ENCODE data around the gene CLEC4D.
"Not testable (repeated sequence)": the region's sequence is repeated elsewhere in the genome, so short reads cannot be mapped to it uniquely, and the experiment has no call there.

Gene CLEC4D

DNA sequence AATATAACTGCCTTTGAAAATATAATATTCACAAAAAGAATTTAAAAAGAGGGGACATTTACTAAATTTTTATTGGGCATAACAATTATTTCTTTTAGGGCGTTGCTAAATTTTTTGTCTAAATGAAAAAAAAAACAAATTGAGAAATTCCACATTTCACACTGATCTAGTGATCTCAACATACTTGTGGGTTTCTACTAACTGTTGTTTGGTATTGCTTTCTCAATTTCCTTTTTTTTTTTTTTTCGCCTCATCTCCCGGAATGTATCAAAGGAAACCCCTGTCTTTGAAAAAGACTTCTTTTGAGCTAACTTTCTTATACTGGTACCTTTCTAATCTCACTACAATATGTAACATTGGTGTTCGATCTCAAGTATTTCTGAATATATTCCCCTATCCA lies at the start of gene CLEC4D:
Gene CLEC4D (plus strand): TSS at position 248 of the 400 bp plus-strand sequence. CDS start 230 bp downstream, outside the sequence.
- no peak for DNase-seq (ENCODE audit: low spot score)

DNA sequence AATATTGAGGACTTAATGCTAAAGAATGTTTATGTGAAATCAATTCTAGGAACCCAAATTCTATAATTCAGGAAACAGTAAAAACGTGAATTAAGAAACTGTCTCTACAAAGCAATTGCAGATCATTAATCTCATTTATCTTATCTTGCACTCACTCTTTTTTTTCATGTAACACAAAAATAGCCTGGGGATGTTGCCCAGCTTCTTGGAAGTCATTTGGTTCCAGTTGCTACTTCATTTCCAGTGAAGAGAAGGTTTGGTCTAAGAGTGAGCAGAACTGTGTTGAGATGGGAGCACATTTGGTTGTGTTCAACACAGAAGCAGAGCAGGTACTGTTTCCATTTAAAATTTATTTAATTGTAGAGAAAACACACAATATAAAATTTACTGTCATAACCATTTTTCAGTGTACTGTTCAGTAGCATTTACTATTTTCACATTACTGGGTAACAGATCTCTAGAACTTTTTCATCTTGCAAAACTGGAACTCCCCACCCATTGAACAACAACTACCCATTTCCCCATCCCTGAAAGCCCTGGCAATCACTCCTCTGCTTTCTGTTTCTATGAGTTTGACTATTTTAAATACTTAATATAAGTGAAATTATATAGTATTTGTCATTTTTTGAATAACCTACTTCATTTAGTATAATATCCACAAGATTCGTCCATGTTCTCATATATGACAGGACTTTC lies 47.9 kb upstream of the CLEC4D start:
- no peak for DNase-seq (ENCODE audit: low spot score)

DNA sequence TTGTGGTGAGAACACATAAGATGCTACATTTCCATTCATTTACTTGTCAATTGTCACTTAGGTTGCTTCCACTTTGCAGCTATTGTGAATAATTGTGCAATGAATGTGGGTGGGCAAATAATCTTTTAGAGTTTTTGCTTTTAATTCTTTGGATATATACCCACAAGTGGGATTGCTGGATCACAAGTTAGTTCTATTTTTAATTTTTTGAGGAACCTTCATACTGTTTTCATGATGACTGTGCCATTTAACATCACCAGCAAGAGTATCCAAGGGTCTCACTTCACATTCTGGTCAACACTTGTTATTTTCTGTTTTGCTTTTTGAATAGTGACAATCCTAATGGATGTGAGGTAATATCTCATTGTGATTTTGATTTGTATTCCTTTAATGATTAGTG lies 47.1 kb upstream of the CLEC4D start:
- DNase-seq (ENCODE audit: low spot score): no peak

DNA sequence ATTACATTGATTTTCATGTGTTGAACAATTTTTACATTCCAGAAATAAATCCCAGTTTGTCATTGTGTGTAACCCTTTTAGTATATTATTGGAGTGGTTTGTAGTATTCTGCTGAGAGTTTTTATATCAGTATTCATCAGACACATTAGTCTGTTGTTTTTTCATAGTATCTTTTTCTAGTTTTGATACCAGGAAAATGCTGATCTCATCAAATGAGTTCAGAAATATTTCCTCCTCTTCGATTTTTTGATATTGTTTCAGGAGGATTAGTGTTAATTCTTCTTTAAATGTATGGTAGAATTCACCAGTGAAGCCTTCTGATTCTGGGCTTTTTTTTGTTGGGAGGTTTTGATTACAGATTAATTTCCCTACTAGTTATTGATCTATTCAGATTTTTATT lies 42.2 kb upstream of the CLEC4D start:
- no peak for DNase-seq (ENCODE audit: low spot score)

DNA sequence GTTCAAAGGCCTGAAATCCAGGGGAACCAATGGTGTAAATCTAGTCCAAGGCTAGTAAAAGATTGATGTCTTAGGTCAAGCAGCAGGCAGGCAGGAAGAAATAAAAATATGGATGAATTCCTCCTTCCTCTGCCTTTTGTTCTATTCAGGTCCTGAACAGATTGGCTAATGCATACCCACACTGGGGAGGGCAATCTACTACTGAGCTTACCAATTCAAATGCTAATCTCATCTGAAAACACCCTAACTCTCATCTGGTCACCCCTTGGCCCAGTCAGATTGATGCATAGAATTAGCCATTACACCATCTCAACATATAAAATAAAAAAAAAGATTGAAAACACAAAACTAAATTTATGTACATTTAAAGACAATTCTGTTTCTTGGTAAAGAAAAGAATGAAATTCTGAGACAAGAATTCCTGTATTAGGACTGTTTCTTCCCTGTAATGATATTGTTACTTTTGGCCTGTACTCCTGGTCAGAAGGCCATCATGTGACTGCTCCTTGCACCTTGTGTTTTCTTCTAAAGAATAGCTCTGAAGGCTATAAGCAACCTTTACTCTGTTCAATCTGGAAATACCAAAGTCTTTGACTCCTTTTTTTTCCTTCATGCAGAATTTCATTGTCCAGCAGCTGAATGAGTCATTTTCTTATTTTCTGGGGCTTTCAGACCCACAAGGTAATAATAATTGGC lies 37.6 kb upstream of the CLEC4D start:
- DNase-seq (ENCODE audit: low spot score): no peak

DNA sequence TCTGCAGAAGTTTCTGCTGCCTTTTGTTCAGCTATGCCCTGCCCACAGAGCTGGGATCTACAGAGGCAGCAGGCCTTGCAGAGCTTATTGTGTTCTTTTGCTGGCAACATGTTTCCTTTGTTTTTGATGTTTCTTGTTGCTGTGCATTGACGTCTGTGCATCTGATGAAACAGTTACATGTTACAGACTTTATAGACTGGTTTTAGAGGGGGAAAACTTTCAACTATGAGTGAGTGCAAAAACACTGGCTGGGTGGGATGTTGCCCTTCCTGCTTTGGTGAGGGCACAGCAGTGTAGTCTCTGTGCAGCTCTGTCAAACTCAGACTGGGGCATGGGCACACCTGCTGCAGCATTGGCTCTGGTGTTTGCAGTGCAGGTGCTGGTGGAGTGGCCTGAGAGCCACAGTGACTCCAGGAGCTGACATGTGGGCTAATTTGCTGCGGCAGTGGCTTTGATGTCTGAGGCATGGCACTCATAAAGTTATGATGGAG lies 30.7 kb upstream of the CLEC4D start:
- DNase-seq (ENCODE audit: low spot score): no peak

DNA sequence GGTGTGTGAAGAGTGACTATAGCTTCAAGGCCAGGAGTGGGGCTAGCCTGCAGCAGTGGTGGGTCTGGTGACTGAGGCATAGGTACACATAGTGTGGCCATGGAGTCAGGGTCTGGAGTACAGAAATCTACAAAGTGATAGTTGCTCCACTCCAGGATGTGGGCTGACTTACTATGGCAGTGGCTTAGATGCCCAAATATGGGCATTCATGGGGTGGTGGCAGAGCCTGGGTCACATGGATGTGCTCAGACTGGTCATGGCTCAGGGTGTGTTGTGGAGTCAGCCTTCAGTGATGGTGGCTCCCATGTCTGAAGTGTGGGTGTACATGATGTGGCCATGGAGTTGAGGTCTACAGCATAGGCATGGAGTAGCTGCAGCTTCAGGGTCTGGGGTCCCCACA lies 30.2 kb upstream of the CLEC4D start:
- no peak for DNase-seq (ENCODE audit: low spot score)

DNA sequence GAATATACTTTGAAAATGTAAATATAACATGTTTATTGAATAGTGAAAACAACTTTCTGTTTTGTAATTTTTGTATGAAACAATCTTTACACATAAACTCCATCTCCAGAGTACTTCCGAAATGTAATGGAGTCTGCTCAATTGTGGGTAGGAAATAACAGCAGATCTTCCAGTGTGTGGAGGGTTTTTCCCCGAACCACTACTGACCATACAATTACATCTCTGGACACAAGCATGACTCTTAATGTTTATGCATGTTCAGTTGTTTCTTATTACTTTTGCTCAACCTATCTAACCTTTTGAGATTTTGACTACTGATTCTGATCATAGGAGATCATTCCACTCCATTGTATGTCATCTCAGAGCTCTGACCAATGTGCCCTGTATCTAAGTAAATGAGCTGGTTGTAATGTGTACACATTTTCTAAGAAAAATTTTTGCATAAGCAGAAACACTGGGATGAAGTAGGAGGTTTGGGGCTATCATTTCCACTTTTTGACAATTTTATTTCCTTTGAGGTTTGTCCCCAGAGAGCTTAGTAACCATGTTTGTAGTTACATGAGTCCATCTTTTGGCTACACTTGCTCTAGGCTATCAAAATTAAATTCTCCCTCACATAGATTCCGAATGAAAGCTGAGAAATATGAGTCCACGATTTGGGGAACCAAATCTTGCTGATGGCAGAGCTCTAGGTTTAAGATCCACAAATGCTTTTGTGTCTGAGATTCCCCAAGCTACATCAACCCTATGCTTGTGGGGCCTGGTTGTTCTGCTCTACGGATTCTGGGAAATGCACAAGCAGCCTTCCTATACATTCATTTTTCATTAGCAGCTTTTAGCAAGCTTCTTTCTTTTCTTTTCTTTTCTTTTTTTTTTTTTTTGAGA lies 21.4 kb upstream of the CLEC4D start:
- no peak for DNase-seq (ENCODE audit: low spot score)

DNA sequence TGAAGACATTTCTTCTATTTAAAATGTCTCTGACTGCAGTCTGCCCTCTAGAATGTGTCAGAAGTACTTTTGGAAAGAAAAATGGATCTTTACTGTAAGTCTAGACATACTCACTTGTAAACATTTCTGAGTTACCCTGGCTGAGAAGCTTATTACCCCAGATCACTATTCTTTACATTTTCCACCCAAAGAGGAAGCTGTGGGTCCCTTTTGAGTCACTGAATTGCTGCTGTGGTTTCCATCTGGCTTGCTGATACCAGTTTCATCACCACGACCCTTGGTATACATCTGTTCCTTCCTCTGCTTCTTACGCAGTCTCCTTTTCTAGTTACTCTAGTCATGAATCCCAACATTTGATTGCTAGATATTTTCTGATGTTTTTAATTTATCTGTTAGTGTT lies 20.2 kb upstream of the CLEC4D start:
- DNase-seq (ENCODE audit: low spot score): no peak

DNA sequence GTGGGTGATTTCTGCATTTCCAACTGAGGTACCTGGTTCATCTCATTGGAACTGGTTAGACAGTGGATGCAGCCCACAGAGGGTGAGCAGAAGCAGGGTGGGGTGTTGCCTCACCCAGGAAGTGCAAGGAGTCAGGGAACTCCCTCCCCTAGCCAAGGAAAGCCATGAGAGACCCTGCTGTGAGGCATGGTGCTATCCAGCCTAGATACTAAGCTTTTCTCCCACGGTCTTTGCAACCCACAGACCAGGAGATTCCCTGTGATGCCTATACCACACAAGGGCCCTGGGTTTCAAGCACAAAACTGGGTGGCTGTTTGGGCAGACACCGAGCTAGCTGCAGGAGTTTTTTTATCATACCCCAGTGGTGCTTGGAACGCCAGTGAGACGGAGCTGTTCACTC lies 17.6 kb upstream of the CLEC4D start:
- not testable (repeated sequence) for DNase-seq (ENCODE audit: low spot score)

DNA sequence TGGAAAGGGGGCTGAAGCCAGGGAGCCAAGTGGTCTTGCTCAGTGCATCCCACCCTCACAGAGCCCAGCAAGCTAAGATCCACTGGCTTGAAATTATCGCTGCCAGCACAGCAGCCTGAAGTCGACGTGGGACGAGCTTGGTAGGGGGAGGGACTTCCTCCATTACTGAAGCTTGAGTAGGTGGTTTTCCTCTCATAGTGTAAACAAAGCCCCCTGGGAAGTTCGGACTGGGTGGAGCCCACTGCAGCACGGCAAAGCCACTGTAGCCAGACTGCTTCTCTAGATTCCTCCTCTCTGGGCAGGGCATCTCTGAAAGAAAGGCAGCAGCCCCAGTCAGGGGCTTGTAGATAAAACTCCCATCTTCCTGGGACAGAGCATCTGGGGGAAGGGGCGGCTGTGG lies 17.2 kb upstream of the CLEC4D start:
- DNase-seq (ENCODE audit: low spot score): not testable (repeated sequence)

DNA sequence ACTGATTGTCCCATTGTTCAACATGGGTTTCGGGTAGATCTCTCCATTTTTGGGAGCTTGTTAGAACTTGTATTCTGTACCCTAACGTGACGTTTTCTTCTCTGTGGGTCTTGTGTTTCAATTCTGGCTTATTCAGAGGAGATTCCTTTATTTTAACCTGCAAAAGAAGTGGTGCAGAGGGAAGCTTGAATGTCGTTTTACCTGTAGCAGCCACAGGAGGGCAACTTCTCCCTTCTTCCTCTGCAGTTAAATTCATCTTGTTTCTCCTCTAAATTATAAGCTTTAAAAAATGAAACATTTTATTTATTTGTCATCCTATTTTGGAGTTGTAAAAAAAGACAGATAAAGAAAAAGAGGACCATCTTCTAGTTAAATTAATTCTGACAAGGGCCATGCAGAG lies 13.7 kb upstream of the CLEC4D start:
- DNase-seq (ENCODE audit: low spot score): no peak

DNA sequence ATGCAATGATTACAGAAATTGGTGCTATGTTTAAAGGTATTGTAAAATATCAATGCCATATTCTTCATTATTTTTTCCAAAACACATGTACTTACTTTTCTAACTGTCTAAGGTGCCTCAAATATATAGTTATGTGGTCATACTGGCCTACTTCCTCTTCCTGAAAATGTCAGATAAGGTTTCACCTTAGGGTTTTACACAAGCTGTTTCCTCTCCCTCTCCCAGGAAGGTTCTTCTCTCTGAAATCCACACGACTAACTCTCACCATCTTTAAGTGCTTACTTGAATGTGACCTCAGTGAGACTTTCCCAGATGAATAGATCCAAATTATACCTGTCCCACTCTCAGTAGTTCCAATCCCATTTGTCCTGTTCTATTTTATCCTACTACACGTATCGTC lies 11.6 kb upstream of the CLEC4D start:
- no peak for DNase-seq (ENCODE audit: low spot score)

DNA sequence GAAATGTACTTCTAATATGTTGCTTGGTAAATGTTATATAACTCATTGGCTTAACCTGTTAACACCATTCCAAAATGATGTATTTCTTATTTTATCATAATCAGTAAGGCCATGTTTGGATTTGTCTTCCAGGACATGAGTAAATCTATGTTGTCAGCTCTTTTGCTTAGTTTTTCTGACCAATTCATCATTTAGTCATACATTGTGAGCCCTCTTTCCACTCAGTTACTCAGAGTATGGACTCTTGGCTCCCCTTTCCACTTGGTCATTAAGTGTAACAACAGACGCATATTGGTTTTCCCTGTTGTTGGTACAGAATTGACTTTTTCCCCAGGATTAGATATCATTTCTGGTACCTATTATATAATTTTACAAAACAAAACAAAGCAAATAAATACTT lies 9.0 kb upstream of the CLEC4D start:
- DNase-seq (ENCODE audit: low spot score): no peak

DNA sequence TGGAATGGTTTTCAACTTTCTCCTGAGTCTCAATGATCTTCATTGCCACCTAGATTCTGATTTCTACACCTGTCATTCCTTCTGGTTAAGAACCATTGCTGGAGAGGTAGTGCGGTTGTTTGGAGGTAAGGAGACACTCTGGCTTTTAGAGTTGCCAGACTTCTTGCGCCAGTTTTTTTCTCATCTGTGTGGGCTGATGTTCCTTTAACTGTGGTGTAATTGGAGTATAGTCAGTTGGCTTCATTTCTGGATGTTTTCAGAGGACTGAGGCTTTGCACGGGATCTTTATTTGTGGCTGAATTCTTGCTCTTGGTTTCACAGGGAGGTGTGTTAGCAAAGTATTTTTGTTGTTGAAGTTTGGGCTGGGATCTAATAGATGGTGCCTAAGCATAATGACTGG lies 5.7 kb upstream of the CLEC4D start:
- DNase-seq (ENCODE audit: low spot score): no peak

DNA sequence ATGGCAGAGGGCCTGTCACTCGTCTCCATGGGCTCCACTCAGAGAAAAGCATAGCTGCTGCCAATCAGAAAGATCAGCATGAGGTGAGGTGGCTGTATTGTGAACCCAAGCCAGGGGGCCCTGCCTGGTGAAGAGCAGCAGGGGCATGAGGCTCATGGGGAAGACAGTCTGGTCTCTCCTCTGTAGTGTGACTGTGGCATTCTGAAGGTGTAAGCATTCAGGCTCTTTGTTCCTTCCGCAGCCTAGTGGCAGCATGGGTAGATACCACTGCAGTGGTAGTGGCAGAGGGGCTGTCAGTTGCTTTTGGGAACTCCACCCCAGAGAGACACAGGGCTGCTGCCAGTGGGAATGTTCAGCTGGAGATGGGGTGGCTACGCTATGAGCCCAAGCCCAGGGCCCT lies 5.1 kb upstream of the CLEC4D start:
- DNase-seq (ENCODE audit: low spot score): no peak

DNA sequence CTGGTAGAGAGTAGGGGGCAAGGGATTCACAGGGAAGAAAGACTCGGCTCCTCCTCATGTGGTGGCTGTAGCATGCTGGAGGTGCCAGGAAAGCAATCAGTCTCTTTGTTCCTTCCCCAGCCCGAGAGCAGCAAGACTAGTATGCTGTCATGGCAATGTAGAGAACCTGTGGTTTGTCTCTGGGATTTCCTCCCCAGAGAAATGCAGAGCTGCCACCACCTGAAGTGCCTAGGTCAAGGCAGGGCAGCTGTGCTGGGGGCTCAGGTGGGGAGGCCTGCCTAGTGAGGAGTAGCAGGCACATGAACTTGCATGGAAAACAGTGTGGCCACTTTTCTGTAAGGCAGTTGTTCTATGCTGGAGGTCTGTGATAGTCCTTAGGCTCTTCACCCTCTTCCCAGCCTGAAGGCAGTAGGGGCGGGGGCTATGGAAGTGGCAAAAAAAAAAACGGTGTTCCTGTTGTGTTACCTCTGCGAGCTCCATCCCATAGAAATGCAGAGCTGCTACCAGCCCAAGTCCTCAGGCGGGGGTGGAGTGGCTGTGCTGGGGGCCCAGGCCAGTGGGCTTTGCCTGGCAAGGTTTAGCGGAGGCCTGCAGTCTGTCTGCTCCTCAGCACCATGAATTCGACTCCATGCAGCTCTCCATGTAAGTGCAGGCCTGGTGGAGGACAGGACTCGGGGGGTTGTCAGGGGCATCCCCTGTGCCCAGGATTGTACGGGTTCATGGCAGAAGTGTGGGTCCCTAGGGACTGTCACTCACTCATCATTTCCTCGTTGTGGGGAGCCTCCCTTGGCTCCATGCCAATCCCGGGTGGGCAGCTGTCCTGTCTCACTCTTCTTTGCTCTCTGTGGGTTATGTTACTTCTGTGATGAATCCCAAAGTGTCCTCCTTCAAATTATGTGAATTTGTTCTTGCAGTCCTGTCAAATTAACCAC lies 4.1 kb upstream of the CLEC4D start:
- no peak for DNase-seq (ENCODE audit: low spot score)

DNA sequence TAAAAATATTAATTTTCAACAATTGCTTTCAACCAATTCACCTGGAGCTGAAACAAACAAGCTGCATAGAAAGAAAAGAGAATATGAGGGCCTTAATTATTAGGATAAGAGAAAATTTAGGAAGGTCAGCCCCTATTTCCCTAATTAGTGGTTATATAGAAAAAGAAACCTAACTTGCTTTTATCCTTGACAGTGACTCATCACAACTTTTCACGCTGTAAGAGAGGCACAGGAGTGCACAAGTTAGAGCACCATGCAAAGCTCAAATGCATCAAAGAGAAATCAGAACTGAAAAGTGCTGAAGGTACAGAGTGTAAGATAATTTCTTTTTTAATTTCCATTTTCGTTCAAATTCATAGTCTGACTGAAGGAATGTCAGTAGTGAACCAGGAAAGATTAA lies 4.7 kb downstream of the CLEC4D start:
- no peak for DNase-seq (ENCODE audit: low spot score)

DNA sequence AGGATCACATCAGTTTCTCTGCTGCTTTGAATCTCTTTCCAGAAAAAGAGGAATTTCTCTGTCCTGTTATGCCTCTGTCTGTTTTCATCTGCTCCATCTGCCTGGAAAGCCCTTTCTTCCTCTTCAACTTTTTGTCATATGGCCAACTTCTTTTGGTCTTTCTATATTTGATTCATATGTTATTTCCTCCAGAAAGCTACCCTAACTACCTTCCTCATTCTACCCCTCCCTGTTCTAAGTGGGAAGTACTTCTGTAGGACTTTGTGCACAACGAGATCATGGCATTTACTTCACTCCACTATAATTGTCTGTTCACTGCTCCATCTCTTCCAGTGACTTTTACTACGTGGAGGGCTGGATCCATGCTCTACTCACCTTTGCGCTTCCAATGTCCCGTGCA lies 5.9 kb downstream of the CLEC4D start:
- DNase-seq (ENCODE audit: low spot score): no peak

DNA sequence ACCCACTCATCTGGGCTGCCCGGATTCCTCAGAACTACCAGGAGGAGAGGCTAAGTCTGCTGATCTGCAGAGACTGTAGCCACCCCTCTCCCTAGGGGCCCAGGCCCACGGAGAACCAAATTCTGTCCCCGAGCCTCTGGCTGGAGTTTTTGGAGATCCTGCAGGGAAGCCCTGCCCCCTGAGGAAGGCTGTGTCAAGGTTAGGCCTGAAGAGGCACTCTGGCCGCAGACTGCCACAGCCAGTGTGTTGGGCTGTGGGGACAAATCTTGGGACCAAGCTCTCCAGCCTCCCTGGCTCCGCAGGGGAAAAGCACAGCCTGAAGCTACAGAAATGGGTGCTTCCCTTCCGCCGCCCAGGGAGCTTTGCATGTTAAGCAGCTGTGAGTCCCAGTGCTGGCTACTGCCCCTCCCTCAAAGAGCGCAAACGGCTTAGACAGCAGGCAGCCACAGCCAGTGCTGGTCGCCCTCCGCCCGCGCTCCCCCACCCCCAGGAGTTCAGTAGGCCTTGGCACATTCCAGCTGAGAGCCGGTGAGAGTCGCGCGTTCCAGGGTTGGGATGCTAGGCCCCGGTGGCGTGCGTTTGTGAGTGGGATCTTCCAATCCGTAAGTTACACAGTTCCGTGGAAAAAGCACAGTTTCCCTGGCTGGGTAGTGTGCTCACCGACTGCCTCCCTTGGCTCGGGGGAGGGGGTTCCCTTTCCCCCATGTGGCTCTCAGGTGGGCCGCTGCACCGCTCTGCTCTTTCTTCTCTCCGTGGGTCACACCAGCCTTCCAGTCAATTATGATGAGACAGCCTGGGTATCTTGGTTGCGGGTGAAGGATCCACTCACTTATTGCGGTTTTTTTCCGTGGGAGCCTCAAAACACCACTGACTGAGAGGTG lies 14.2 kb downstream of the CLEC4D start:
- no peak for DNase-seq (ENCODE audit: low spot score)

DNA sequence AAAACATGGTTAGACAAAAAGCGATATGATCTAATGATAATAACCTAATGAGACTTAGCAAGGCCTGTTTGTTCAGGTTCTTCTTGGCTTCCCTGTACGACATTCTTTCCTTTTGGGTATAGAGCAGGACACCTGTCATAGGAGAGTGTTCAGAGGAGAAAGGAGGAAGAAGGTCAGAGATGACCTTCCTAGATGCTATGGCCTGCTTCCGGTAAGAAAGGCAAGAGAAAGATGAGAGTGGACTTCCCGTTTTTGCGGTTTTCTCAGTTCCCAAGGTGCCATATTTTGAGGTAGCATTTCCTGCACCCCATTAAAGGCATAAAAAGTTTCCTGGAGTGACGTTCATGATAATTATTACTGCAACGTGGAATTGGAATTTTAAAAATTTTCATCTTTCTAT lies 18.7 kb downstream of the CLEC4D start:
- DNase-seq (ENCODE audit: low spot score): no peak
